ENCODE measurements around the gene AKAP9. TPM values are rescaled to one million over a fixed set of nuclear protein-coding genes. Genes with fewer than 3 reads are reported as not detected.

The AKAP9 gene
- total and polyA plus RNA-seq, 9 of the 15 experiments (the other 6 are each of a cell fraction or from before 2014, with no cell fraction given): 25.5 to 80.9 (median 46.3) TPM

GRCh38 chr7:92043098-92043497, 102.4 kb downstream of the AKAP9 start:
- Histone ChIP-seq H3K4me3 (no peak overlapping the region), H3K27me3 (ENCODE audit: control insufficient read depth in 2 of 2, insufficient read depth in 2 of 2, low read length in 2 of 2) (no peaks in the 10 kb centered on the region), H3K79me2 (ENCODE audit: control insufficient read depth, insufficient read depth, low read length) (no peaks in the 10 kb centered on the region), H3K27ac (ENCODE audit: extremely low read depth, low read depth, low read length) (peak overlapping the region; percentile 36; the same call in 1 of the 3 replicates), H3K36me3 (ENCODE audit: control insufficient read depth, insufficient read depth, low read length) (peaks cover 50% of the 10 kb centered on the region), H3K9me3 (replicated peaks; ENCODE audit: control insufficient read depth, insufficient read depth, low read depth, low read length) (no peaks in the 10 kb centered on the region), H2AFZ (ENCODE audit: low read depth, low read length) (no peak overlapping the region), H3K4me2 (ENCODE audit: insufficient read depth, low read length) (no peak overlapping the region), H3K4me1 (replicated peaks in 1 of 2; ENCODE audit: control insufficient read depth in 2 of 2, insufficient read depth in 2 of 2, low read length in 2 of 2) (peaks cover 0 to 8% of the 10 kb centered on the region in 2 experiments; a peak in 2 of 5 replicates), H3K9ac (ENCODE audit: insufficient read depth in 1 of 2, low read depth in 2 of 2, low read length in 2 of 2) (no peak overlapping the region), H4K20me1 (replicated peaks; ENCODE audit: control insufficient read depth, insufficient read depth, low read length) (no peaks in the 10 kb centered on the region), H3K9me1 (ENCODE audit: control insufficient read depth, insufficient read depth, low read length) (no peaks in the 10 kb centered on the region)
- FAIRE-seq (no peak), ATAC-seq (no peak), DNase-seq (ENCODE audit: extremely low read depth in 1 of 4, low spot score in 3 of 4) (no peak)
- intact Hi-C loops (cut with micrococcal nuclease): no loop called here
- no TSS peak for BruUV-seq (replicated peaks)
- 88% methylated on average over 2 of the region's 2 CpGs for WGBS (ENCODE audit: insufficient coverage, low coverage, missing lambda C conversion rate)
- in situ Hi-C loops (cut with MboI): no loop called here
- ChIA-PET CTCF (ENCODE audit: low intra/inter-chr PET ratio) (no interaction called here), POLR2A (interaction anchor here (0.6 kb wide), 1 partner anchor 23 kb away, joined by 3 read pairs; no protein-coding TSS in a partner anchor)
- TF ChIP-seq MBD1 (CRISPR knock-in tag; IDR thresholded peaks at IDR 0.05) (no peak), E2F8 (IDR thresholded peaks at IDR 0.05; ENCODE audit: low read depth, partially characterized antibody) (no peak), AFF1 (IDR thresholded peaks at IDR 0.05; ENCODE audit: low read depth in 1 of 2, partially characterized antibody in 2 of 2) (no peak), ZNF696 (CRISPR knock-in tag; conservative IDR thresholded peaks at IDR 0.05) (no peak)
